Fibroblast of mammary gland (primary cell): Measurements from ENCODE around the gene ARID4B.

ENCODE experiments used
- DNase-seq: peaks from one replicate; pipeline ENCODE4 v3.0.0-alpha.2; 2010; ENCODE audit warnings: low read depth
- H3K4me3 ChIP-seq: 2 replicates; pipeline ENCODE4 v1.5.1; 2011; ENCODE audit warnings: low read depth, mild to moderate bottlenecking, low read length, moderate library complexity; ENCODE audit not compliant: control insufficient read depth
- TF ChIP-seq, protein P1 (sequence below): conservative IDR thresholded peaks from 2 replicates; pipeline ENCODE4 v1.5.1; 2011; ENCODE audit warnings: low read depth, low read length, inconsistent platforms; ENCODE audit not compliant: control insufficient read depth, insufficient read depth

Gene ARID4B

DNA sequence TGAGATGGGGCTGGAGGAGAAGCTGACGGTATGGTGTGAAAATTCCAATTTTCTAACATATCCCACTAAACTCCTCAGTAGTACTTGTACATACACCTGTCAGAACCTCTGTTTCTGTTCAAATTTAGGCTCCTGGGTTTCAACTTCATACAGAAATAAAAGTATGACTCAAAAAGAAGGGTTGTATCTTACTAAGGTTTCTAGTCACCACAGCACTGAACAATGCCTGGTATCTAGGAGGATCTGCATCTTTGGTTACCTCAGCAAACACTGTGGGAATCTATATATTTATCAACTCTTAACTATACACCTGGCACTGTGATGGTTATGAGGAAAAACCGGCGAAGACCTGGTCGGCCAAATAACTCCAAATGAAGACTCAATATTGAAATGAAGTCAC, 180.7 kb downstream of the ARID4B start:
- H3K4me3 ChIP-seq: no peak overlapping the region
- no peak for DNase-seq
- TF ChIP-seq, protein P1, sequence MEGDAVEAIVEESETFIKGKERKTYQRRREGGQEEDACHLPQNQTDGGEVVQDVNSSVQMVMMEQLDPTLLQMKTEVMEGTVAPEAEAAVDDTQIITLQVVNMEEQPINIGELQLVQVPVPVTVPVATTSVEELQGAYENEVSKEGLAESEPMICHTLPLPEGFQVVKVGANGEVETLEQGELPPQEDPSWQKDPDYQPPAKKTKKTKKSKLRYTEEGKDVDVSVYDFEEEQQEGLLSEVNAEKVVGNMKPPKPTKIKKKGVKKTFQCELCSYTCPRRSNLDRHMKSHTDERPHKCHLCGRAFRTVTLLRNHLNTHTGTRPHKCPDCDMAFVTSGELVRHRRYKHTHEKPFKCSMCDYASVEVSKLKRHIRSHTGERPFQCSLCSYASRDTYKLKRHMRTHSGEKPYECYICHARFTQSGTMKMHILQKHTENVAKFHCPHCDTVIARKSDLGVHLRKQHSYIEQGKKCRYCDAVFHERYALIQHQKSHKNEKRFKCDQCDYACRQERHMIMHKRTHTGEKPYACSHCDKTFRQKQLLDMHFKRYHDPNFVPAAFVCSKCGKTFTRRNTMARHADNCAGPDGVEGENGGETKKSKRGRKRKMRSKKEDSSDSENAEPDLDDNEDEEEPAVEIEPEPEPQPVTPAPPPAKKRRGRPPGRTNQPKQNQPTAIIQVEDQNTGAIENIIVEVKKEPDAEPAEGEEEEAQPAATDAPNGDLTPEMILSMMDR: no peak

DNA sequence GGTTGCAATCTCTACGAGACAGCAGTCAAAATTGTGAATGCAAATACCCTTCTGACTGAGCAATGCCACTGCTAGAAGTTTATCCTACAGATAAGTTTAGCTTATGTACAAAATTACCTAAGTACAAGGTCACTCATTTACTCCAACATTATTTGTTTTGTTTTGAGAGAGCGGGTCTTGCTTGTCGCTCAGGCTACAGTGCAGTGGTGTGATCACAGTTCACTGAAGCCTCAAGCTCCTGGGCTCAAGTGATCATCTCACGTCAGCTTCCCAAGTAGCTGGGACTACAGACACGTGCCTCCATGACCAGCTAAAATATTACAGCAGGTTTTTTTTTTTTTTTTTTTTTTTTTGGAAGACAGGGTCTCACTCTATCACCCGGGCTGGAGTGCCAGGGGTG, 182.3 kb downstream of the ARID4B start:
- H3K4me3 ChIP-seq: no peak overlapping the region
- no peak for DNase-seq
- TF ChIP-seq, protein P1: no peak

DNA sequence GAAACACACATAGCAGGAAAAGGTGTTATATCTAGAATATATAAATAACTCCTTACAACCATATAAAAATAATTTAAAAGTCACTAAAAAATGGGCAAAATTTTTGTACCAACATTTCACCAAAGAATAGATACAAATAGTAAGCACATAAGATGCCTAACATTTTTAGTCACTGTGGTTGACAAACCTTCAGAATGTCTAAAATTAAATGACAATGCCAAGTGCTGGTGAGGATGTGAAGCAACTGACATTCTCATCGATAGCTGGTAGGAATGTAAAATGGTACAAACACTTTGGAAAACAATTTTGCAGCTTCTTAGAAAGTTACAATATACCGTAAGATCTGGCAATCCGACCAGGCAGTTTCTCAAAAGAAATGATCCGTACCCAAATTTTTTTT, 185.0 kb downstream of the ARID4B start:
- DNase-seq: no peak
- H3K4me3 ChIP-seq: no peak overlapping the region
- TF ChIP-seq, protein P1: no peak

DNA sequence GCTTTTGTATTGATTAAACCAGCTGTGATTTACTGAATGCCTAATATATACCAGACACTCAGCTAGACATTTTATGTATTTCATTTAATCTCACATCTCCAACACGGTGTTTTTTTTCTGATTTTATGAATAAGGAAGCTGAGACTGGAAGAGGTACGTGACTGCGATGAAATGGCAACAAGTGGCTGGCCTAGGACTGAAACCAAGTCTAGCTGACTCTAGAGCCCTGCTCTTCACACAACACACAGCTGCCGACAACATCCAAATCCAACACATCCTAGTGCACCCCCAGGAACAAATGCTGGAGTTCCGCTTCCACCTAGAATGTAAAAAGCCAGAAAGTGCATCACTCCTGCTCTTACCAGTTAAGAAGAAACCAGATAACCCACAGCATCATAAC, 188.7 kb downstream of the ARID4B start:
- TF ChIP-seq, protein P1: no peak

DNA sequence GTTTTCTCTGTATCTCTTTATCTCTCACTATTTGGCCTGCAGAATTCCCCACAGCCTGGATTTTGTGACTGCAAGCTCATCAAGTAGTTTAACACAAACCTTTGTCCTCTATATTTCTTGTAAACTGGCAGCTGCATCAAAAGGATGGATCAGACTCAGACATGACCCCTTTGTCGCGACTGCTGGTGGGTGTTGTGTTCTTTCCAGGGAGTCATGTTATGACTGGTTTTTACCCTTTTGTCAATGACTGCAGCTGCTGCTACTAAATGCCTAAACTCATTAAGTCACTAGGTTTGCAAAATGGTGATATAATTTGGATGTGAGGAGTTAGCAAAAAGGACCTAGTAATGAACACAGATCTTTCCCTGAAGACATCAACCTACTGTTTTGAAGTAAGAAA, 189.2 kb downstream of the ARID4B start:
- DNase-seq: no peak
- TF ChIP-seq, protein P1: no peak
- H3K4me3 ChIP-seq: no peak overlapping the region

More for the DNA sequence above, 188.7 kb downstream of the ARID4B start:
- no peak overlapping the region for H3K4me3 ChIP-seq
- DNase-seq: no peak

DNA sequence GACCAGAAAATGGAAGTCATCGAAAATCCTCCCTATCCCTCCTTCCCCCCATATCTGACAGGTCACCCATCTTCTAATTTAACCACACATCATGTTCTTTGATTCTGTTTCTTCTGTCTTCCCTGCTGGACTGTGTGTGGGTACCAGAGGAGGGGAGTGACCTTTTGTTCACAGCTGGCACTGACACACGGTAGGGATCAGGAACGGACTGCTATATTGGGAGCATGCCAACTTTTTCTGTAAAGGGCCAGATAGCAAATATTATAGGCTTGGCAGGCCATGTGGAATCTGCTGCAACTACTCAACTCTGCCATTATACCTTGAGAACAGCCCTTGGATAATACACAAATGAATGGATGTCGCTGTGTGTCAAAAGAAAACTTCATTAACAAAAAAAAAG, 191.9 kb downstream of the ARID4B start:
- TF ChIP-seq, protein P1: no peak
- DNase-seq: no peak
- no peak overlapping the region for H3K4me3 ChIP-seq

DNA sequence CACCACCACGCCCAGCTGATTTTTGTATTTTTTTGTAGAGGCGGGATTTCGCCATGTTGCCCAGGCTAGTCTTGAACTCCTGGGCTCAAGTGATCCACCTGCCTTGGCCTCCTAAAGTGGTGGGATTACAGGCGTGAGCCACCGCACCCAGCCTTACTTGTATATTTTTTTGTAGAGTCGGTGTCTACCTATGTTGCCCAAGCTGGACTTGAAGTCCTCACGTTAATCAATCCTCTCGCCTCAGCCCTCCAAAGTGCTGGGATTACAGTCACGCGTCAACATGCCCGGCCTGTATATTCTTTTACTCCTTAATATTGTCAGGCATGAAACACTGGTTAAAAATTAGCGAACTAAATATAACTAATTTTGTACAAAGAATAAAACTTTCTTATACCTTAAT, 193.8 kb downstream of the ARID4B start:
- TF ChIP-seq, protein P1: no peak
- H3K4me3 ChIP-seq: no peak overlapping the region
- no peak for DNase-seq
